ENCODE data around the gene PIGL. TPM values are rescaled to one million over a fixed set of nuclear protein-coding genes. Genes with fewer than 3 reads are reported as not detected.
"Not testable (repeated sequence)": the region's sequence is repeated elsewhere in the genome, so short reads cannot be mapped to it uniquely, and the experiment has no call there.

PIGL gene
- total RNA-seq, 1 donor from 2014 or later, result 38.4 TPM

DNA sequence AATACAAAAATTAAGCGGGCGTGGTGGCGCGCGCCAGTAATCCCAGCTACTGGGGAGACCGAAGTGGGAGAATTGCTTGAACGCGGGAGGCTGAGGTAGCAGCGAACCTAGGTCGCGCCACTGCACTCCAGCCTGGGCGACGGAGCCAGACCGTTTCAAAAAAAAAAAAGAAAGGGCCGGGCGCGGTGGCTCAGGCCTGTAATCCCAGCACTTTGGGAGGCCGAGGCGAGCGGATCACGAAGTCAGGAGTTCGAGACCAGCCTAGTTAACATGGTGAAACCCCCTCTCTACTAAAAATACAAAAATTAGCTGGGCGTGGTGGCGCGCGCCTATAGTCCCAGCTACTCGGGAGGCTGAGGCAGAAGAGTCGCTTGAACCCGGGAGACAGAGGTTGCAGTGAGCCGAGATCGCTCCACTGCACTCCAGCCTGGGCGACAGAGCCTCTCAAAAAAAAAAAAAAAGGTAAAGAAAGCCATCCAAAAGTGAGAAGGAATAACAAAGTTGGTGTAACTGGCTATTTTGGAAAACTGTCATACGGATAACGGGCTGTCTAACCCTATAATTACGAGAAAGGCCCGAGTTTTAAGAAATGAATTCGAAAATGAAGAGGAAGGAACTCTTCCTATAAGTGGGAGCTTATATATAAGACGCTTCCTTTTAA lies 539 bp upstream of the PIGL start:
- DNase-seq, result not testable (repeated sequence)

DNA sequence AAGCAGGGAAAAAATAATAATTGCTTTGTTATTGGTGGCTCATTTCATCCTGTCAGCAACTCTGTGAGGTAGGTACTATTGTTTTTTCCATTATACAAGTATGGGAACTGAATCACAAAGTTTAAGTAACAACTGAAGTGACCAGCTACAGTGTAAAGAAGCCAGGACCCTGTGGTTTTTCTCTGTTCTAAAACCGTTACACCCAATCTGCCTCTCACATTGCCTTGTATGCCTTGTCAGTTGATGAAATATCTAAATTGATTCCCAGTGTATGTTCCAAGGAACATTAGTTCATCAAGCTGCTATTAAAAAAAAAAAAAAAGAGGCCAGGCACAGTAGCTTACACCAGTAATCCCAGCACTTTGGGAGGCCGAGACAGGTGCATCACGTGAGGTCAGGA lies 5.4 kb downstream of the PIGL start:
- no peak for DNase-seq

DNA sequence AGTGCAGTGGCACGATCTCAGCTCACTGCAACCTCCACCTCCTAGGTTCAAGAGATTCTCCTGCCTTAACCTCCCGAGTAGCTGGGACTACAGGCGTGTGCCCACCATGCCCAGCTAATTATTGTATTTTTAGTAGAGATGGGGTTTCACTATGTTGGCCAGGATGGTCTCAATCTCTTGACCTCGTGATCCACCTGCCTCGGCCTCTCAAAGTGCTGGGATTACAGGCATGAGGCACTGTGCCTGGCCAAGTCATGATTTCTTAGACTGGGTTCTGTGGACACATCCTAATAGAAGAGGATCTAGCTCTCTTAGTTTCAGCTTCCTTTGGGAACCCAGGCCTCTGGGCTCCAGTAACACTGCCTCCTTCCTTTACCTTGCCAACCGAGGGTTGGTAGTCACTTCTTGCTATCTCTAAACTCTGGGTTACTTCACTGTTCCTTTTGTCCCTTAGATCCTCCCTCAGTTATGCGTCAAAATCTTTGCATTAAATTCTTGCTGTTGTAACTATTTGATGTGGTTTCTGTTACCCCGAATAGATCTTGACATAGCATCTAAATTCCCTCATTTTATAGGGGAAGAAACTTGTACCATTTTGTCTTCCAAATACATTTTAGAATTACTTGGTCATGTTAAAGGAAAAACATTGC lies 13.0 kb downstream of the PIGL start:
- DNase-seq, result not testable (repeated sequence)

DNA sequence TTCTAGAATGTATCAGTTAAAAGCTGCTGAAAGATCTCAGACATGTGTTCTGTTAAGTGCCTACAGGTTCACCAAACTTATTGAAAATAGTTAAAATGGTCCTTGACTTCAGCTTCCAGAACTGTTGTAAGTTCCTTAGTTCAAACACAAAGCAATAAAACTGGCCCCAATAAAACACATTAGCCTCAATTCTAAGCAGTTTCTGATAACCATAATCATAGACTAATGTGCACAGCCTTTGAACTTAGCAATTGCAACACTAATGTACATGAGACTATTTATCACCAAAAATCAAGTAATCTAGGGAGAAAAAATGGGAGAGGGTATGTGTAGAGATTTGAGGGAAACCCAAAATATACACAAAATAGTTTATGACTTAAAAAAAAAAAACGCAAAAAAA lies 15.4 kb downstream of the PIGL start:
- no peak for DNase-seq

DNA sequence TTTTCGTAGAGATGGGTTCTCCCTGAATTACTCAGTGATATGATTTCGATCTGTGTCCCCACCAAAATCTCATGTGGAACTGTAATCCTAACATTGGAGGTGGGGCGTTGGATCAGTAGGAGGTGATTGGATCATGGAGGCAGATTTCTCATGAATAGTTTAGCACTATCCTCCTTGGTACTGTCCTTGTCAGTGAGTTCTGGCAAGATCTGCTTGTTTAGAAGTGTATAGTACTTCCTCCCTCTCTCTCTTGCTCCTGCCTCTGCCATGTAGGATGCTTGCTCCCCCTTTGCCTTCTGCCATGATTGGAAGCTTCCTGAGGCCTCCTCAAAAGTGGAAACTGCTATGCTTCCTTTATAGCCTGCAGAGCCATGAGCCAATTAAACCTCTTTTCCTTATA lies 22.9 kb downstream of the PIGL start:
- no peak for DNase-seq

DNA sequence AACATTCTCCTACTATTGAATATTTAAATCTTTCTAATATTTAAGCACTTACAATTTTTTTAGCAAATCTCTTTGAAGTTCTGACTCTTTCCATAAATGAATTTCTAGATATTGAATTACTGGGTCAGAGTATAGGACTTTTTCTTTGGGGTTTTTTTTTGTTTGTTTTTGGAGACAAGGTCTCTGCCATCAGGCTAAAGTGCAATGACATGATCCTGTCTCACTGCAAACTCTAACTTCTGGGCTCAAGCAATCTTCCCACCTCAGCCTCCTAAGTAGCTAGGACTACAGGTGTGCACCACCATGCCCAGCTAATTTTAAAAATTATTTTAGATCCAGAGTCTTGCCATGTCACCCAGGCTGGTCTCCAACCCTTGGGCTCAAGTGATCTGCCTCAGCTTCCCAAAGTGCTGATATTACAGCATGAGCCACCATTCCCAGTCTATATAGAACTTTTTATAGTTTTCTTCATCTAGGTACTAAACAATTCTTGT lies 24.9 kb downstream of the PIGL start:
- no peak for DNase-seq

DNA sequence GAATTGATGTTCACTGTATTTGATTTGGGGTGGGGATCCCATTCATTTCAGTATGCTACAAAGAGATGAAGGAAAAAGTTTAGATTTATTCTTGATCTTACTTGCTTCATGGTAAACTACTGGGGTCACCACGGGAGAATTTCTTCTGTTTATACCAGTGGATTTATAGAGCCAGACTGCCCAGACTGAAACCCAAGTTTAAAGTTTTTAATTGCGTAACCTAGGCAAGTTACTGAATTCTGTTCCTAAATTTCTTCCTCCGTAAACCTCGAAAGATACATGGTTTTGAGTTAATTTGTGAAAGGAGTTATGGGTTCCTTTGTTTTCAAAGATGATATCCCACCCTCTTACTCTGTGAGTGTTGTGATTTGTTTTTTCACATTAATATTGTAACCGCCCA lies 26.4 kb downstream of the PIGL start:
- DNase-seq, result no peak

DNA sequence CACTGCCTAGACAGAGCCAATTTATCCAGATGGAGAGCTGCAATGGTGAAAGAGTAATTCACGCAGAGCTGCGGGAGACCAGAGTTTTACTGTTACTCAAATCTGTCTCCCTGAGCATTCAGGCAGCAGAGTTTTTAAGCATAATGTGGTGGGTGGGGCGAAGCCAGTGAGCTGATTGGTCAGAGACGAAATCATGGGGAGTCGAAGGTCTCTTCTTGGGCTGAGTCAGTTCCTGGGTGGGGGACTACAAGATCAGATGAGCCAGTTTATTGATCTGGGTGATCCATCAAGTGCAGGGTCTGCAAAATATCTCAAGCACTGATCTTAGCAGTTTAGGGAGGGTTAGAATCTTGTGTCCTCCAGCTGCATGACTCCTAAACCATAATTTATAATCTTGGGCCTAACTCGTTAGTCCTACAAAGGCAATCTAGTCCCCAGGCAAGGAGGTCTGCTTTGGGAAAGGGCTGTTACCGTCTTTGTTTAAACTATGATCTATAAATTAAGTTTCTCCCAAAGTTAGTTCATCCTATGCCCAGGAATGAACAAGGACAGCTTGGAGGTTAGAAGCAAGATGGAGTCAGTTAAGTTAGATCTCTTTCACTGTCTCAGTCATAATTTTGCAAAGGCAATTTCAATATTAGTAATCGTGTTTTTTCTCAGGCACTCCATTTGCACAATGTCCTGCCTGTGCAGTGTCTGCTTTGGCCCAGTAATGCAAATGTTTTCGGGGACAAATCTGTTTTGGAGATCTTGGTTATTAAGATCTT lies 27.0 kb downstream of the PIGL start:
- no peak for DNase-seq

DNA sequence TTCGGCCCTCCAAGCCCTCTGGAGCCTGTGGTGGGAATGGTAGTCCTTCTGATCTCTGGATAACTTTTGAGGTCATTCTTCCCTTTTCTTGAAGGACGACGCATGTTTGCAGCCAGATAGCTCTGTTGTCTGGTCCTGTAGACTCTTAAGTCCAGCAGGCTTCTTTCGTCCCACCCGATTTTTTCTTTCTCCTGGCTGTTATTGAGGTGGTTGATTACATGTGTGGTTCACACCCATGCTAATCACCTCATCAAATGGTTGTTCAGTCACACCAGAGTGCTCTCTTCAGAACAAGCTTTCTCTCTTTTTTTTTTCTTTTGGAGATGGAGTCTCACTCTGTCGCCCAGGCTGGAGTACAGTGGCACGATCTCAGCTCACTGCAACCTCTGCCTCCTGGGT lies 30.6 kb downstream of the PIGL start:
- no peak for DNase-seq

DNA sequence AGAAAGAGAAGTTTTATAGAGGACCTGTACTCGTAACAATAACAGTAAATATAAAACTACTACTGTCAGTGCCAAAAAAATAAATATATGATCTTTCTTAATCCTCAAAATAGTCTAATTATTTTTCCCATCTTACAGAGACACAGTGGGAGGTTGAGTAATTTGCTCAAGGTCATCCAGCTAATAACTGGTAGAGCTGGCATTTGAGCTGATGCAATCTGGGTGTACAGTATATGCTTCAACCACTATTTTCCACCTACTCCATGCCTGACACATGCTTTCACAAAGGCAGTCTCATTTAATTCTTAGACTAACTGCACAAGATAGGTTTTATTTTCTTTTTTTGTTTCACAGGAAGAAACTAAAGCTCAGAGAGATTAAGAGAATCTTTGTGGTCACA lies 33.6 kb downstream of the PIGL start:
- DNase-seq, result no peak

DNA sequence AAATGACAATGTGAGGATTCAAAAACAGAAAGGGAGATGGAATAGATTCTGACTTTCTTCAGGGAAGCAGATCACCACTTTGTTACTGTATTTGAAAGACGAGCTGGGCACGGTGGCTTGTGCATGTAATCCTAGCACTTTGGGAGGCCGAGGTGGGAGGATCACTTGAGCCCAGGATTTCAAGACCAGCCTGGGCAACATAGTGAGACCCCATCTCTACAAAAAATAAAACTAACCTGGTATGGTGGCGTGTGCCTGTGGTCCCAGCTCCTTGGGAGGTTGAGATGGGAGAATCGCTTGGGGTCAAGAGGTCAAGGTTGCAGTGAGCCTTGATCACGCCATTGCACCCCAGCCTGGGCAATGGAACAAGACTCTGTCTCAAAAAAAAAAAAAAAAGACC lies 34.0 kb downstream of the PIGL start:
- no peak for DNase-seq

DNA sequence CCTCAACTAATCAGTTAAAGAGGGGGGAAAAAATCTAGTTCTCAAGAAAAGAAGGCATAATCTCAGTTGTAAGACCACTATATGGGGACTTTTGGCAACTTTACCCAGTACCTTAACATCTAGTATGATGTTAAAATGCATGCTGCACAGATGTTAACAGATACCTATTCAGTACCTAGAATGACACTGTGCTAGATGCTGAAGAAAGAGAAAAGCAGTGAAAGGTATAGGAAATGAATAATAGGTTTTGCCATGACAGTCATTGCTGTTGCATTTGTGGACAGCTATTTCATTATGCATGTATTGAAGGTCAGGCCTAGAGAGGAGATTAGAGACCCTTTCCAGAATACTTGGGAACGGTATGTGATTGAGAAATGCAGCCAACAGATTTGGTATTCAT lies 34.5 kb downstream of the PIGL start:
- DNase-seq, result no peak

DNA sequence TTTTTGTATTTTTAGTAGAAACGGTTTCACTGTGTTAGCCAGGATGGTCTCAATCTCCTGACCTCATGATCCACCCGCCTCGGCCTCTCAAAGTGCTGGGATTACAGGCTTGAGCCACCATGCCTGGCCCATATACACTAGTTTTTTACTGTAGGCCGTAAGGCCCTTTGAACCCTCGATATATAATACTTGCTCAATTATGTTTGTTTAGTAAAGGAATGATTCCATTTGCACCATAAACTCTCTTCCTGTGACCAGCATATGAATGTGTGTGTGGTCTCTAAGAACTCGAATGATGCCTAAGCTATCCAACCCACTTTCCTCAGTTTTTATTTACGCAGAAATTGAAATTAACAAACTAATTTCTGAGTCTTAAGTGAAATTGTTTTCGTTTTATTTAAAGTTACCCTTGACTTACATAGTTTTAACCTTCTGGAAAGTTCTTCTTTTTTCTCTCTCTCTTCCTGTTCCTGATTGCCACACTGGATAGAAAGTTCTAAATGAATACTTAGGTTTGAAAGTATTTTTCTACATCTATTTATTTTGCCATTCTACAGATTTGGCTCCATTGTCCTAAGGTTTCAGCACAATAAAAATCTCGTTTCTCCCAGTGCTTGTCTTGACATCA lies 37.9 kb downstream of the PIGL start:
- no peak for DNase-seq

DNA sequence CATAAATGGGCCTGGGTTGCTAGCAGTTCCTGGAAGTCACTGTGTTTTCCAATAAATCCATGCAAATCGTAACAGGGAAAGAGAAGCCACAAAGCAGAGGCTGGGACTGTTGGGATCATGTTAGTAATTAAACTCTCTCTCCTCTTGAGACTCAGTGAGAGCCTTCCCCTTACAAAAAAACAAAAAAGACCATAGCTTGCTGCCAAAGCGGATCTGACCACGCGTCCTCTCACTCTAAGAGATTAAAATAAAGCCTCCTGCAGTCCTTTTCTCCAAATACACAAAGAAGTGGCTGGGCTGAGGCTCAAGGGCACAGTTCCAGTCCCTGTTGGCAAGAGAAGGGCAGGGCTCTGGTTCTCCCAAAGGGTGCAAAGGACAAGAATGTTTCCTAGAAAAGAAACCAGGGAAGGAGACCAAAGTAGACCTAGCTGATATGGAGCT lies 38.5 kb downstream of the PIGL start:
- peak; percentile 57 for DNase-seq

DNA sequence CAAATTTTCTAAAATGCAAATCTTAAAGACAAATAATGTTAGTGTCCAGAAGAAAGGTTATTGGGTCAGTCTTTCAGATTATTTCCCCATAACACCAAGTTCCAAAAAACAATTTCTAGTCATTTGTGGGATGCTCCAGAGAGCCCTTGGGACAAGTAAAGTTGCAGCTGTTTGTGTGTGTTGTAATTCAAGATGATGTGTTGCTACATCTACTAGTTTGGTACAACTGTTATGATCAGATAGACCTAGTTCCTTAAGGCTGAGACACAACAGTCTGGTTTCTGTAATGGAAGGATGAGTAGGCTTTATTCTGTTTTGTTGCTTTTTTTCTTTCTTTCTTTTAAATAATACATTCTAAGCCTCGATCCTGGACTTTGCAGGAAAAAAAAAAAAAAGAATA lies 41.9 kb downstream of the PIGL start:
- no peak for DNase-seq

DNA sequence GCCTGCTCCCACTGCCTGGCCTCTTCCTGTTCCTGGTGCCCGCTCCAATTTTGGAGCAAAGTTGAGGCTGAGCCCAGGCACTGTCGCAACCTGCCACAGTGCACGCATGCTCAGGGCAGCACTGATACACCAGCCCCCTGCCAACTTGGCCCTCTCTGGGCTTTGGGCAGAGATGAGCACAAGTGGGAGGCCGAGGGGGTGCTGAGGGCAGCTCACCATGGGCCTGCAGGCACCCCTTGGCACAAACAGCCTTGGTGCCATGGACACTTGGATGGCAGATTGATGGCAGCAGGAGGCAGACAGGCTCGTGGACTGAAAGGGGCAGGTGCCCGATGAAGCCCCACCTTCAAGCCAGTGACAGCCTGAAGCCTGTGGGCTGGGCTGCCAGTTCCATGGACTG lies 42.9 kb downstream of the PIGL start:
- DNase-seq, result peak; percentile 39

DNA sequence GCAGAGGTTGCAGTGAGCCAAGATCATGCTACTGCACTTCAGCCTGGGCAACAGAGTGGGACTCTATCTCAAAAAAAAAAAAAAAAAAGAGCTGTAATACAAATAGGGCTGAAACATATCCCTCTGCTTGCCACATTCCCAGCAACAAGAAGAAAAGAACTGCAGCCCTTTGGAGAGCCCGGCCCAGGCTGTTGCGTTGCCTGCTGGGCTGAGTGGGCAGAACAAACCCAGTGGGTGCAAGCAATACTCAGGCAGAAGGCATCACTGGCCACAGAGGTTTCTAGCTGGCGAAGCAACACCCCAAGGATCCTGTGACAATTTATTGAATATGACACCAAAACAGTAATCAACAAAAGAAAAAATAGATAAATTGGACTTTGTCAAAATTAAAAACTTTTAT lies 44.0 kb downstream of the PIGL start:
- DNase-seq, result no peak

DNA sequence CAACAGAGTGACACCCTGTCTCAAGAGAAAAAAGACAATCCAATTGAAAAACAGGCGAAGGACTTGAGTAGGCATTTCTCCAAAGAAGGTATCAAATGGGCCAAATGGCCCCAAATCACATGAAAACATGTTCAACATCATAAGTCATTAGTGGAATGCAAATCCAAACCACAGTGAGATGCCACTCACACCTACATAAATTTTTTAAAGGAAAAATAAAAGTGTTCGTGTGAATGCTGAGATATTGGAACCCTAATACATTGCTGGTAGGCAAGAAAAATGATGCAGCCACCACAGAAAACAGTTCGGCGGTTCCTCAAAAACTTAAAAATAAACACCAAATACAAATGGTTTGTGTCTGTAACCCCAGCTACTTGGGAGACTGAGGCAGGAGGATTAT lies 45.2 kb downstream of the PIGL start:
- DNase-seq, result no peak

DNA sequence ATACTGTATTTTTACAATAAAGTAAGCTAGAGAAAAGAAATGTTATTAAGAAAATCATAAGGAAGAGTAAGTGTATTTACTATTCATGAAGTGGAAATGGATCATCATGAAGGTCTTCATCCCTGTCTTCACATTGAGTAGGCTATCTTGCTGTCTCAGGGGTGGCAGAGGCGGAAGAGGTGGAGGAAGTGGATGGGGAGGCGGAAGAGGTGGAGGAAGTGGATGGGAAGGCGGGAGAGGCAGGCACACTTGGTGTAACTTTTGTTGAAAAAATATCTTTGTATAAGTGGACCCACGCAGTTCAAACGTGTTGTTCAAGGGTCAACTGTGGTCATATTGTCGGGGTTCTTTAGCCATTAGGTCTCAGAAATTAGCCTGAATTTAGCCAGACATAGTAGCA lies 50.2 kb downstream of the PIGL start:
- DNase-seq, result no peak

DNA sequence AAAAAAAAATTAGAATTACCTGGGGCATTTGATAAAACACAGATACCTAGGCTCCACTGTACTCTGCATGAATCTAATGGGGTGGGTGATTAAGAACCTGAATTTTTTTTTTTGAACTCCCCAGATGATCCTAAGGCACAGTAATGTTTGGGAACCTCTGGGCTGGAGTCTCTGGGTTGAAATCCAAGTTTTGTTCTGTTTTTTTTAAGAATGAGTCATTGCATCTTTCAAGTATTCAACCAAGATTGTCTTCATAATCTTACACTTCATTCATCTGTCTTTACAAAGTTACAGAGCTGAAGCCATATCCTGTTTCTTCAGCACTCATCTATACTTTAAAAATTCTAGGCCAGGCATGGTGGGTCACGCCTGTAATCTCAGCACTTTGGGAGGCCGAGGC lies 52.6 kb downstream of the PIGL start:
- no peak for DNase-seq

DNA sequence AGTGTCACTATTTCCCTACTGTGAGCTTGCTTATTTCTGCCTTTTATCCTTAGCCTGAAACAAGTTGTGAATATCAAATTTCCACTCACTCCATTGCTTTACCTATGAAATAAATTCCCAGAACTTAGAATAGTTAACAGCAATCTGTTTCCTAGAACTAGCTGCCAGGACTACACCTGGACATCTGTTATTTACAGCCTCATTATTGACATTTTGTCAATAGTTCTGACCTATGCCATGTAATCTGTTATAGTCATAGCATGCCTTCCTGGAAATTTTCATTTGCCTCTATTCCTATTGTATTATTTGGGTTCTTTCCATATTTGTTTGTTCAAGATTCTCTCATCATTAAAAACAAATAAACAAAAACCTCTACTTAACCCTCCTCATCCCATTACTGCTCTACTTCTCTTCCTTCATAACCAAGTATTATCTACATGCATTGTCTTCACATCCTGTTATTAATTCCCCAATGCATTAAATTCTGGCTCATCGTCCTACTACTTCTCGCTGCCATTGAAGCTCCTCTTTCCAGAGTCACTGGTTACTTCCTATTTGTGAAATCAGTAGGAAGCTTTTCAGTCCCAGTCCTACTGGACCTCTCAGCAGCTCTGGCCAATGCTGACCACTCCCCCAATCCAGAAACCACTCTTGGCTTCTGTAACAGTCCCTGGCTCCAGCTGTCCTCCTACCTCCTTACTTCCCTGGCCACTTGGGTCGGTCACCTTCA lies 55.3 kb downstream of the PIGL start:
- no peak for DNase-seq

DNA sequence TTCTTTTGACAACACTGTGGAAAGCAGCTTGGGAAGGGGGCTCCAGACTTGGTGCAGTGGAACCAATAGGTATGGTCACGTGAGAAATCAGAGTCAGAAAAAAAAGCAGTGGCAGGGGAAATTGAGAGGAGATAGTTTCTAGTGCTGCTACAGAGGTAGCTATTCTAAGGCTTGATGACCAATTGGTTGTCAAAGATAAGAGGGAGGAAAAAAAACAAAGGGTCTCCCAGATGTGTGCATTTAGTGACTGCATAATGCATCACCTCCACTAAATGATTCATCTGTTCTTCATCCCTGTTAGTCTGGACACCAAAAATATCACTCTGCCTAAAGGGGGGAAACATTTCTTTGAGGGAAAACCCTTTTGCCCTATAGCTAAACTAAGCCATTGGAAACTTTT lies 56.5 kb downstream of the PIGL start:
- no peak for DNase-seq
